Endometrial microvascular endothelial cells (primary cell): Measurements from ENCODE around the gene PP2D1. TPM values are rescaled to one million over a fixed set of nuclear protein-coding genes. Genes with fewer than 3 reads are reported as not detected.
"Not testable (repeated sequence)": the region's sequence is repeated elsewhere in the genome, so short reads cannot be mapped to it uniquely, and the experiment has no call there.

ENCODE experiments used
- in situ Hi-C: cut with HindIII; loops from 2 replicates; pipeline ENCODE4 v1.10.0; 2017; ENCODE audit warnings: low sequenced_read_pairs, low pct_unique_long_range_greater_than_20kb; ENCODE audit errors: inconsistent ontology term
- total RNA-seq: library from RNA; depleted of rRNA; stranded (reverse); fragments of >200 nt; gene quantifications from one replicate; pipeline ENCODE4 v1.2.3, GENCODE V29; 2015; ENCODE audit errors: inconsistent ontology term

Gene PP2D1
- total RNA-seq, 1 donor from 2014 or later, result not detected

GRCh38 chr3:20001932-20002331 lies 10.1 kb downstream of the PP2D1 start:
- in situ Hi-C loops, result no loop called here

GRCh38 chr3:19997502-19997901 lies 14.6 kb downstream of the PP2D1 start:
- in situ Hi-C loops, result no loop called here

- in situ Hi-C loops, result no loop called here
Measured at GRCh38 chr3:19994796-19995195, 17.3 kb downstream of the PP2D1 start.

- in situ Hi-C loops, result not testable (repeated sequence)
Measured at GRCh38 chr3:19988904-19989303, 23.2 kb downstream of the PP2D1 start.

- in situ Hi-C loops, result loop anchor here (25.0 kb wide), 1 partner anchor 215 kb away; the partner anchor contains the start of gene SGO1
Measured at GRCh38 chr3:19972054-19972453, 40.0 kb downstream of the PP2D1 start.

- in situ Hi-C loops, result loop anchor here (25.0 kb wide), 1 partner anchor 217 kb away; the partner anchor contains the start of gene SGO1
Measured at GRCh38 chr3:19970327-19970726, 41.7 kb downstream of the PP2D1 start.

GRCh38 chr3:19967812-19968211 lies 44.3 kb downstream of the PP2D1 start:
- in situ Hi-C loops, result loop anchor here (25.0 kb wide), 1 partner anchor 219 kb away; the partner anchor contains the start of gene SGO1

GRCh38 chr3:19967208-19967607 lies 44.9 kb downstream of the PP2D1 start:
- in situ Hi-C loops, result loop anchor here (25.0 kb wide), 1 partner anchor 220 kb away; the partner anchor contains the start of gene SGO1

GRCh38 chr3:19961960-19962359 lies 50.1 kb downstream of the PP2D1 start:
- in situ Hi-C loops, result loop anchor here (25.0 kb wide), 1 partner anchor 225 kb away; the partner anchor contains the start of gene SGO1

- in situ Hi-C loops, result loop anchor here (25.0 kb wide), 1 partner anchor 227 kb away; the partner anchor contains the start of gene SGO1
Measured at GRCh38 chr3:19960696-19961095, 51.4 kb downstream of the PP2D1 start.

GRCh38 chr3:19959505-19959904 lies 52.6 kb downstream of the PP2D1 start:
- in situ Hi-C loops, result loop anchor here (25.0 kb wide), 1 partner anchor 228 kb away; the partner anchor contains the start of gene SGO1

- in situ Hi-C loops, result loop anchor here (25.0 kb wide), 1 partner anchor 230 kb away; the partner anchor contains the start of gene SGO1
Measured at GRCh38 chr3:19957354-19957753, 54.7 kb downstream of the PP2D1 start.

- in situ Hi-C loops, result loop anchor here (25.0 kb wide), 1 partner anchor 233 kb away; the partner anchor contains the start of gene SGO1
Measured at GRCh38 chr3:19954676-19955075, 57.4 kb downstream of the PP2D1 start.

- in situ Hi-C loops, result loop anchor here (25.0 kb wide), 1 partner anchor 237 kb away; the partner anchor contains the start of gene SGO1
Measured at GRCh38 chr3:19950316-19950715, 61.7 kb downstream of the PP2D1 start.

- in situ Hi-C loops, result no loop called here
Measured at GRCh38 chr3:19948226-19948591, 63.9 kb downstream of the PP2D1 start.

GRCh38 chr3:19947549-19948225 lies 64.4 kb downstream of the PP2D1 start:
- in situ Hi-C loops, result no loop called here

GRCh38 chr3:19946832-19947548 lies 65.1 kb downstream of the PP2D1 start, which contains the start of gene RAB5A:
TSS of gene RAB5A (plus strand) at chr3:19947097. CDS start at chr3:19950899, 3,802 bp downstream.
- in situ Hi-C loops, result no loop called here

- in situ Hi-C loops, result no loop called here
Measured at GRCh38 chr3:19945969-19946831, 65.9 kb downstream of the PP2D1 start.

GRCh38 chr3:19945534-19945933 lies 66.5 kb downstream of the PP2D1 start:
- in situ Hi-C loops, result no loop called here
